NCI-H446 (cell line): ENCODE data around the gene MEN1.
A peak's percentile ranks its signal among the peaks of the same experiment; 100 is the strongest.
"Not testable (repeated sequence)": the region's sequence is repeated elsewhere in the genome, so short reads cannot be mapped to it uniquely, and the experiment has no call there.

Source experiments
- DNase-seq, 2 experiments: peaks; one replicate each; lab custom pipeline; 2025; lab: John Stamatoyannopoulos, UW

MEN1 gene

GRCh38 chr11:64832467-64833197 lies 22.3 kb upstream of the MEN1 start:
- no peak for DNase-seq

DNA sequence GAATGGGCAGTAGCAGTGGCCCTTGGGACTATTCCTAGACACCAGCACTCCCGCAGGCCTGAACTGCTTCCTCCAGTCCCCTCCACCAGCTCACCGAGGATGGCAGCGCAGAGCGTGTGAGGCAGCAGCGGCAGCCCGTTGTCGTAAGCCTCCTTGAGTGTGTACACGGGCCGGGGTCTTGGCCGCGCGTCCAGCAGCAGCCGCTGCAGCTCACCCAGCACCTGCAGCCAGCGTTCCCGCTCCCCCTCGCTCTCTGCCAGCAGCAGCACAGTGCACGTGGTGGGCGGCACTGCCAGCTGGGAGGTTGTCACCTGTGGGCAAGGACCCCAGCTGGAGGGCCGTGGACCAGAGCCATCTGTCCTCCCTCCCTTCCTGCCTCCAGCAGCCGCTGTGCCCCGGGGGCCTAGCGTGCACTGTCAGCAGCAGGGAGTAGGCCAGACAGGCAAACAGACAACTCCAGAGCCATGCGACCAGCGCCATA lies 21.1 kb upstream of the MEN1 start:
- no peak for DNase-seq

- DNase-seq, result no peak
Measured at GRCh38 chr11:64829536-64830251, 19.3 kb upstream of the MEN1 start.

- no peak for DNase-seq
Measured at GRCh38 chr11:64827451-64827839, 17.1 kb upstream of the MEN1 start.

GRCh38 chr11:64826578-64827450 lies 16.5 kb upstream of the MEN1 start:
- DNase-seq, result no peak

DNA sequence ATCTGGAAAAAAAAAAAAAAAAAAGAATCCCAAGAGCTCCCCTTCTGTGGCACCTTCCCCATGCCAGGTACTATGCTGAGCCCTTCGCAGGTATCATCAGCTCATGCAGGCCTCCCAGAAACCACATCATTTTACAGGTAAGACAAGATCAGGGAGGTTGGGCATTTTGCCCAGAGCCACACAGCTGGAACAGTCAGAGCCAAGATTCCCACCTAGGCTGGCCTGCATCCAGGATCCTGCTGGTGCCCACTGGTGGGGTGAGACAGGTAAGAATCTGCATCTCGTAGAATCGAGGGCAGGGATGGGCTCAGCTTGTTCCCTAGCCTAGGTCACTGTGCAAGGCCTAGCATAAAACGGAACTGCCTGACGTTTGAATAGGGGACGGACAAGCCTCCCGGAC lies 15.7 kb upstream of the MEN1 start:
- no peak for DNase-seq

GRCh38 chr11:64823568-64824119 lies 13.3 kb upstream of the MEN1 start:
- no peak for DNase-seq

- DNase-seq, result no peak
Measured at GRCh38 chr11:64817476-64817875, 7.1 kb upstream of the MEN1 start.

GRCh38 chr11:64815433-64815832 lies 5.1 kb upstream of the MEN1 start:
- DNase-seq, result not testable (repeated sequence)

DNA sequence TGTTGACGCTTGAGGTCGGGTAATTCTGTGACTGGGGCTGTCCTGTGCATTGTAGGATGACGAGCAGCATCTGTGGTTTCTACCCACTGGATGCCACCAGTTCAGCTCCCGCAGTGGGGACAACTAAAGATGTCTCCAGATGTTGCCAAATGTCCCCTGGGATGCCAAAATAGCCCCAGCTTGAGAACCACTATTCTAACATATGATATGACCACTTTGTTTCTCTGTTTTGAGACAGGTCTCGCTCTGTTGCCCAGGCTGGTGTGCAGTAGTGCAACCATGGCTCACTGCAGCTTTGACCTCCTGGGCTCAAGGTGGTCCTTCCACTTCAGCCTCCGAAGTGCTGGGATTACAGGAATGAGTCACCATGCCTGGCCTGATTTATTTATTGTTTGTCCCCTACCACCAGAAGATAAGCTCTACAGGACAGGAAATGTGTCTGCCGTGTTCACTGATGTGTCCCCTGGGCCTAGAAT lies 4.4 kb upstream of the MEN1 start:
- DNase-seq, result no peak

- no peak for DNase-seq
Measured at GRCh38 chr11:64813826-64814225, 3.5 kb upstream of the MEN1 start.

GRCh38 chr11:64810891-64811272 lies 531 bp upstream of the MEN1 start:
- no peak for DNase-seq

DNA sequence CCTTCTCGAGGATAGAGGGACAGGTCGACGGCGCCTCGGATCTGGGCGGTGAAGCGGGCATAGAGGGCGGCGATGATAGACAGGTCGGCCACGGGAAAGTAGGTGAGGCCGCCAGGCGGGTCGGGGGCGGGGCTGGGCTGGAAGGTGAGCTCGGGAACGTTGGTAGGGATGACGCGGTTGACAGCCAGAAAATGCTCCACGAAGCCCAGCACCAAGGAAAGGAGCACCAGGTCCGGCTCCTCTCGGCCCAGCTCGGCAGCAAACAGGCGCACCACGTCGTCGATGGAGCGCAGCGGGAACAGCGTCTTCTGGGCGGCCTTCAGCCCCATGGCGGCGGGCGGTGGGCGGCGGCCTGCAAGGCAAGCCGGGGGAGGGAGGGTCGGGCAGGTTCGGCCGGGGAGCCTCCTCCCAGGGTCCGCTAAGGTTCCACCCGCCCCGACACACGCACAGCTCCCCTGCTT lies 540 bp downstream of the MEN1 start:
- DNase-seq, result no peak

DNA sequence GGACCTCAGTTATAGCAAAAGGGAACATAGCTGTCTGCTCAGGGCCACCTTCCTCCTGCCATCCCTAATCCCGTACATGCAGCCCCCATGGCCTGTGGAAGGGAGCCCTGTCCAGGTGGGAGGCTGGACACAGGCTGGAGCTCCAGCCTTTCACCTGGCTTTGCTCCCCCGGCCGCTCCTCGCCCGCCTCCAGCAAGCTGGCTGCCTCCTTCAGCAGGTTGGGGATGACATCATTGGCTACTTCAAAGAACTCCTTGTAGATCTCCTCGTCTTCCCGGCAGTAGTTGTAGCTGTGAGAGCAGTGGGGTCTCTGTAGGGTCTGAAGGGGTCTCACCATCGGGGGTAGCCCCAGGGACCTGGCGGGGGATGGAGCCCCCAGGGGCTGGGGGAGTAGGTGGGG lies 4.9 kb downstream of the MEN1 start:
- no peak for DNase-seq

GRCh38 chr11:64804346-64805210 lies 5.8 kb downstream of the MEN1 start:
- DNase-seq, result no peak

GRCh38 chr11:64803846-64804345 lies 6.5 kb downstream of the MEN1 start:
- no peak for DNase-seq

DNA sequence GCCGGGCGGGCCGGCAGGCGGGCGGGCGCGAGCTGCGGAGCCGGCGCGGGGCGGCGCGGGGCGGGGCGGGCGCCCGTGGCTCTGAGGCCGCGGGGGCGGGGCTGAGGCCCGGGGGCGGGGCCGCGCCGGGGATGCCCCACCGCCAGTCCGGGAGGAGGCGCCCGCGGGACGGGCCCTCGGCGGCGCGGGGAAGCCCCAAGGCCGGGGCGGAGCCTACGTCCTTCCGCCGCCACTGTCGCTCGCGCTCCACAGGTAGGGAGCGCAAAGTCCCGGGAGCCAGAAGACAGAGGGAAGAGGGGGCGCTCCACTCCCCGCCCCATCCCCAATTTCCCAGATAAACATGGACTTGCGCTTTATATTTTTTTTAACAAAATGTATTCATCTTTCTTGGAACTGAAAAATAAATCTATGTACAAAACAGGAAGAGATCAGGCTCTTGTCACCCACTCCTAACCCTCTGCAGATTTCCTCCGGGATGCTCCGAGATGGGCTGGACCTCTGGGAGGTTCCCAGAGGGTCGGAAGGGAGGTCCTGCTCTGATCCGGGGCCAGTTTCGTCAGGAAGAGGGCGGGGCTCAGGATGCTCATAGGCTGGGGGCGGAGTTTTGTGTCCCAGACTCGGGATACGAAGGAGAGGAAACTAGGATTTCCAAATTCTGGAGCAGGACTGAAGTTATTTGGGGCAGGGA lies 7.0 kb downstream of the MEN1 start, which contains the start of gene MAP4K2:
Gene MAP4K2 (minus strand): TSS at position 57 of the 688 bp plus-strand sequence. CDS start 65 bp downstream, outside the sequence.
- peak; percentile 65 to 90 for DNase-seq

DNA sequence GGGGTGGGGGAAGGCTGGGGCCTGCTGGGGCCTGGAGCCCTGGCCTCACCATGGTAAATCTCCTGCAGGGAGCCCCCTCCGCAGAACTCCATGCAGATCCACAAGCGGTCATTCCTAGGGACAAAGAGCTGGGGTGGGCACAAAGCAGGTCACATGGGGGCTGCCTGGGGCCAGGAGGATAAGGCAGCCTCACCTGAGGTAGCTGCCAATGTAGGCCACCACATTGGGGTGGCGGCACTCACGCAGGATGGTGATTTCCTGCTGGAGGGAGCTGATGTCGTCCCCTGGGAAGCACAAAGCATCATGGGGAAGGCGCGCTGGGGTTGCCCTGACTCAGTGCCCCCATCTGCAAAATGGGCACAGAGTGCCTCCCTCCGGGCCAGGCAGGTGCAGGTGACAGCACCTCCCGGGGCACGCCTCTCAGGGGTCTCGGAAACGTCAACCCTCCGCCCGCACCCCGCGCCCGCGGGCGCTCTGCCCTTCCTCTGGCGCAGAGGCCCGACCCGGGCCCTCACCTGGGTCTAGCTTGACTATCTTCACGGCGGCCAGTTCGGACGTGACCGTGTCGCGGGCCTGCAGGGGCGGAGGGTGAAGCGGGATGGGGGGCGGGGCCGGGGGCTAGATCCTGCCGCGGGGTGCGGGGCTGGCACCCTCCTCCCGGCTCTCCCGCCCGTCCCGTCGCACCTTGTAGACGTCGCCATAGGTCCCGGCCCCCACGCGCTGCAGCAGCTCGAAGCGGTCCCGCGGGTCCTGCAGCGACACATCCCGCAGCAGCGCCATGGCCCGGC lies 7.8 kb downstream of the MEN1 start:
- no peak for DNase-seq
